ENCODE data around the gene RGL1.

DNA sequence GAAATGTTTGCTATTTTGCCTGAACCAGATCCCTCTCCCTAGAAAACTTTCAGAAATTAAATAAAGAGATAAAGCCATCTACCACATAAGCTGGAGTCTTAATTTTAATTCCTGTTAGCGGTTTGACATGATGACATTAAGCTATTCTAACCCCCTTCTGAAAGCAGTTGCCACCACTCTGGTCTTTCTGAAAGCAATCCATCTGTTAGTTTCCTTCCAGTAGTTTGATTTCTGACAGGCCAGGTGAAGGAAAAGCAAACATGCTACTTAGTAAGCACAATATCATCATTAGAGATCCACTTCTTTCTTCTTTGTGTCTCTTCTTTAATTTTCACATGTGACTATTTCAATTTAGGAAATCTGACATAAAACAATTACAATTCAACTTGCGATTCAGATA is 39.9 kb downstream of the RGL1 start:
- no peak for TF ChIP-seq POLR2AphosphoS5 (IDR thresholded peaks at IDR 0.05)
- TF ChIP-seq, protein P1, sequence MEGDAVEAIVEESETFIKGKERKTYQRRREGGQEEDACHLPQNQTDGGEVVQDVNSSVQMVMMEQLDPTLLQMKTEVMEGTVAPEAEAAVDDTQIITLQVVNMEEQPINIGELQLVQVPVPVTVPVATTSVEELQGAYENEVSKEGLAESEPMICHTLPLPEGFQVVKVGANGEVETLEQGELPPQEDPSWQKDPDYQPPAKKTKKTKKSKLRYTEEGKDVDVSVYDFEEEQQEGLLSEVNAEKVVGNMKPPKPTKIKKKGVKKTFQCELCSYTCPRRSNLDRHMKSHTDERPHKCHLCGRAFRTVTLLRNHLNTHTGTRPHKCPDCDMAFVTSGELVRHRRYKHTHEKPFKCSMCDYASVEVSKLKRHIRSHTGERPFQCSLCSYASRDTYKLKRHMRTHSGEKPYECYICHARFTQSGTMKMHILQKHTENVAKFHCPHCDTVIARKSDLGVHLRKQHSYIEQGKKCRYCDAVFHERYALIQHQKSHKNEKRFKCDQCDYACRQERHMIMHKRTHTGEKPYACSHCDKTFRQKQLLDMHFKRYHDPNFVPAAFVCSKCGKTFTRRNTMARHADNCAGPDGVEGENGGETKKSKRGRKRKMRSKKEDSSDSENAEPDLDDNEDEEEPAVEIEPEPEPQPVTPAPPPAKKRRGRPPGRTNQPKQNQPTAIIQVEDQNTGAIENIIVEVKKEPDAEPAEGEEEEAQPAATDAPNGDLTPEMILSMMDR (IDR thresholded peaks at IDR 0.05) = no peak

Data from esophagus muscularis mucosa (tissue), 3 donors.